HG03460 (cell line): ENCODE results near the gene RAB11FIP3.
"Not testable (repeated sequence)": the region's sequence is repeated elsewhere in the genome, so short reads cannot be mapped to it uniquely, and the experiment has no call there.

Experiments
- ATAC-seq: cut with Tn5 transposase; IDR thresholded peaks from one replicate; pipeline ENCODE4 v1.9.1; 2021; ENCODE audit not compliant: unreplicated experiment

The RAB11FIP3 gene

DNA sequence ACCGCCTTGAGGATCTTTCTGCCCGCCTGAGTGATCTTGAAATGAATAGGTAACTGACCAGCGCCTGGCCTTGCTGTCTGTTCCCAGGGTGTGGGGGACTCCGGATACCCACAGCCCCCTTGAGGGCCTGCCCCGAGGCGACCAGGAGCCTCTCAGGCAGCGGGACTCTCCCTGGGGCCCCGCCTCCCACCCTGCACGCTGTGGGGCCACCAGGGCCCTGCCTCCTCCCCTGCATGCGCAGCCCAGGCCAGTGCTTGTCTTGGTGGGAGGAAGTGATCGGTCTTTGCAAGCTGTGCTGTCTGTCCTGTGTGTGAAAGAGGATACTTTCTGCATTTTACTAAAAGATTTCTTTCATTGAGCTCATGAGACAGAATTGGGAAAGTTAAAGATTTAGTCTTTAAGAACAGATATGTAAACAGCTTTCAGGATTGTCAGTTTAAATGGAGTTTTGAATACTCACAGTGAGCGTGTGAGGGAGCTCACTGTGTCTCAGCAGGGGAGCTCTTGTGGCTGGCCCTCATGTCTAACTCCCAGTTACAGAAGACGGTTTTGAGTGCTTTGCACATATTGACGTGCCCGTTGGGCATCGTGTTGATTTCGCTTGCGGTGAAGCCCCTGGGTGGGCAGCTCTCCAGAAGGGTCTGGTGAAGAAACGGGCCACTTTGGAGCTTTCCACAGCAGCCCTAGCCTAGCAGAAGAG, 65.9 kb downstream of the RAB11FIP3 start:
- ATAC-seq, result no peak

DNA sequence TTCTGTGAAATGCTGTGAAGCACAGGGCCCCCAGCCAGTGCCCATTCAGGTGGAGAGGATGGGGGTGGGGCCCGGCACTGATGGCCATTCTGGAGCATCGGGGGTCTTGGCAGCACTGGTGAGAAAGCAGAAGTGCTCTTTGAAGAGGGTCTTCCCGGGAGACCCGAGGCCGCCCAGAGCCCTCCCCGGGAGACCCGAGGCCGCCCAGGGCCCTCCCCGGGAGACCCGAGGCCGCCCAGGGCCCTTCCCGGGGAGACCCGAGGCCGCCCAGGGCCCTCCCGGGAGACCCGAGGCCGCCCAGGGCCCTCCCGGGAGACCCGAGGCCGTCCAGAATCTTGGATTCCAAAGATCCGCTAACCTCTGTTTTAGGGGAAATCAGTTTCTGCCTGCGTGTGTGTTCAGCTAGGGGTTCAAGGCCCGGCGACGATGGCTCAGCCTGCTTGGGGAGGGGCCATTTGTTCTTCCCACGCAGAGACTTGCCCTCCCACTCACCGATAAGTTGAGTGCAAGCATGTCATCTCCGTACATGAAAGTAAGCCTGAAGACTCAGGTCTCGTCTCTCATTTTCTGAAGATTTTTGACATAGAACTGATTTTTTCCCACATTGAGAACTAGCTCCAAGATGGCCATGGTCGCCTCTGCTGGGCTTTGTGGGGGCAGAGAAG, 66.9 kb downstream of the RAB11FIP3 start:
- ATAC-seq, result no peak

DNA sequence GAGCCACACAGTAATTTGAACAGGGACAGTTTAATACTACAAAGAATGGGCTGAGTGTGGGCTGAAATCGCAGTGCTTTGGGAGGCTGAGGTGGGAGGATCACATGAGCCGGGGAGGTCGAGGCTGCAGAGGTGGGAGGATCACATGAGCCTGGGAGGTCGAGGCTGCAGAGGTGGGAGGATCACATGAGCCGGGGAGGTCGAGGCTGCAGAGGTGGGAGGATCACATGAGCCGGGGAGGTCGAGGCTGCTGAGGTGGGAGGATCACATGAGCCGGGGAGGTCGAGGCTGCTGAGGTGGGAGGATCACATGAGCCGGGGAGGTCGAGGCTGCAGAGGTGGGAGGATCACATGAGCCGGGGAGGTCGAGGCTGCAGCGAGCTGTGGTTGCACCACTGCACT, 69.2 kb downstream of the RAB11FIP3 start:
- not testable (repeated sequence) for ATAC-seq

DNA sequence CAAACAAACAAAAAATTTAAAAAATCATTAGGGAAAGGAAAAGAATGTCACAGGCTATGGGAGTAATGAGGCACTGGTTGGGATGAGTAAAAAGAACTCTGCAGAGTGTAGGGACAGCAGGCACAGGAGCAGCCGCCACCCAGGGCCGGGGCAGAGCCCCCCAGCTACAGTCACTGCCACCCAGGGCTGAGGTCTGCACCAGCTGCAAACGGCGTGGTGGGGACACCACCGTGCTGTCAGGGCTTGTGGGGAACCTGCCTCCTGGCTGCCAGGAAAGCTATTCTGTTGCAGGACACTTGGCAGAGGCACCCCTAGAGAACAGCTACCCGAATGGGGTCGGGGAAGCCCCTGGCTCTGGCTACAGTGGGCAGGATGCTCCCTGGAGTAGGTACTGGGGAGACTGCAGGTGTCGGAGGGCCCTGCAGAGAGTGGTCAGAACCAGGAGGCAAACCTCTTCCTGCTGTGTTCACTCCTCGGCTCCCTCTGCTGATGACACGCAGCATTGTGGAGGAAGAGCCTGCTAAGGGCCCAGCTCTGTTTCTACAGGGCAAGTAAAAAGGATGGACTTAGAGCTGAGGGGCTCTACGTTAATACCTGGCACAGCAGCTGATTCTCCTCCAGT, 69.8 kb downstream of the RAB11FIP3 start:
- no peak for ATAC-seq

DNA sequence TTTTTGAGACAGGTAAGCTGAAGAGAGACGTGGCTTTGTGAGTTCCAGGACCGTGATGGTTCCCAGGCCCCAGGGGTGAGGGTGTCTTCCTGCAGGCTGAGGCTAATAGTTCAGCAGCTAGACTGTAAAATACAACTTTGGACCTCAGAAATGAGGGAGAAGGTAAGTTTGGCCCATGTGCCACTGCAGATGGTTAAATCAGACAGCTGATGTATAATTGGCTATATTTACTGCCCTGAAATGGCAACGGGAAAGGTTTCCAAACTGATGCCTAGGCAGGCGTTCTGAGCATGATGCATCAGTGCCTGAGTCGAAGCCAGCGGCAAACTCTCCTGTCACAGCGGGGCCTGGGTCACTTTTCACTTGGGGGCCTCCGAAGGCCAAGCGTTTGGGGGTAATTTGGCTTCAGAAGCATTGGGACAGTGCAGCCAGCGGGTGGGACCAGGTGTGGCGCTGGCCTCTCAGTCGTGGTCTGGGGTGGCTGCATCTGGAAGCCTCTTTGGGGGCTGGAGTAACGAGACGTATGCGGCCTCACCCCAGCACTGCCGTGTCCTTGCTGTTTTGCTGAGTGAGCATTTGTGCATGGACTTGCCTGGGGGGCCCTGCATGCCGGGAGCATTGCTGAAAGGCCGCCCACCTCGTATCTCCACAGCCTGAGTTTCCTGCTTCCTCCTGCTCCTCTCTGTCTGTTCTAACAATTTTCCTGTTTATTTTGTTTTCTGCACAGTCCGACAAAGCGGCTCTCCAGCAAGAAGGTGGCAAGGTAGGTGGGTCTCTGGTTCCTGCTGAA, 70.8 kb downstream of the RAB11FIP3 start:
- no peak for ATAC-seq

DNA sequence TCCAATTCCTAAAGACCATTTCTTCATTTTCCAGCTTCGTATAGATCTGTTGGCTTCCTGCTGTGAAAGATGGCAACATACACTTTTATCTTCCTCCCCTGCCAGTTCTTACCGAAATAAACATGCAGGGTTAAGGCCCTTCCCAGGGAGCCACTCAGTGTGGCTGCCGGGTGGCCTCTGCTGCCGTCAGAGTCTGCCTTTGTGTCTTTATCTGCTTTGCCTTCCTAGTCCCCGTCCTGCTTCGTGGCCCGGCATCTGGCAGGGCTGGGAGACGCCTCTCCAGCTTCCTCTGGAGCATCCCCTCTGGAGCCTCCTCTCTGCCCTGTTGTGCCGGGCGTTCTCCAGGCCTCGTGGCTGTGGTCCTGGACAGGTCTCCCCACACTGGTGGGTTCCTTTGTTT, 71.8 kb downstream of the RAB11FIP3 start:
- no peak for ATAC-seq

DNA sequence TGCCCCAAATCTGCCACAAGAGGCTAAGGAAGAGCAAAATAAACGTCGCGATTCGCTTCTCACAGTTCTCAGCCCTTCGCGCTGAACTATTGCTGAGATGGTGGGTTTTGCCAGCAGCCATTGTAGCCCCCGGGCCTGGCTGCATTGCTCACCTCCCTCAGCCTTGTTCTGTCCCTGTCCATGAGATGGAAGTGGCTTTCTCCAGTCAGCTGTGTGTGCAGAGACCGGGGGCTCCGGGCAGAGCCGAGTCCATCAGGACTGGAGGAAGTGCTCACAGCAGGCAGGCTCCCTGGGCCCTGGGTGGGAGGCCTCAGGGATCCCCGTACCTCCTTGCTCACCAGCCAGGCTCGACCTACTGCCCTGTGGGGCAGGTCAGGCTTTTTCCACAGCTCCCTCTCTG, 74.5 kb downstream of the RAB11FIP3 start:
- no peak for ATAC-seq

DNA sequence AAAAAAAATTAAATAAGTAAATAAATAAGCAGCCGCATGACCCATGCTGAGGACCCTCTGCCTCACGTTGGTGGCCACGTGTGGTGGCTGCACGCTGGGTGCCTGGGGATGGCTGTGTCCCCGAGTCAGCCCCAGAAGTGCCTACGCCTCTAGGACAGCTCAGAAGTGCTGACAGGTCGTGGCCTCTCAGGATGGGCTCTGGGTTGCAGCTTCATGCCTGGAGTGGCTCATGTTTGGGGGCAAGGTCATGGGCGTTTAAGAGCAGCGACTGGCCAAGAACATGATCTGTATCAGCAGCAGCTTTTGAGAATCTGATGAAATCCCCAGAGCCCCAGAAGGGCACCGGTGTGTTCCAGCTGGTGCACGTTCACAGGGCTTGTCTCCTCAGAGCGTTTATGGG, 75.3 kb downstream of the RAB11FIP3 start:
- ATAC-seq, result no peak

DNA sequence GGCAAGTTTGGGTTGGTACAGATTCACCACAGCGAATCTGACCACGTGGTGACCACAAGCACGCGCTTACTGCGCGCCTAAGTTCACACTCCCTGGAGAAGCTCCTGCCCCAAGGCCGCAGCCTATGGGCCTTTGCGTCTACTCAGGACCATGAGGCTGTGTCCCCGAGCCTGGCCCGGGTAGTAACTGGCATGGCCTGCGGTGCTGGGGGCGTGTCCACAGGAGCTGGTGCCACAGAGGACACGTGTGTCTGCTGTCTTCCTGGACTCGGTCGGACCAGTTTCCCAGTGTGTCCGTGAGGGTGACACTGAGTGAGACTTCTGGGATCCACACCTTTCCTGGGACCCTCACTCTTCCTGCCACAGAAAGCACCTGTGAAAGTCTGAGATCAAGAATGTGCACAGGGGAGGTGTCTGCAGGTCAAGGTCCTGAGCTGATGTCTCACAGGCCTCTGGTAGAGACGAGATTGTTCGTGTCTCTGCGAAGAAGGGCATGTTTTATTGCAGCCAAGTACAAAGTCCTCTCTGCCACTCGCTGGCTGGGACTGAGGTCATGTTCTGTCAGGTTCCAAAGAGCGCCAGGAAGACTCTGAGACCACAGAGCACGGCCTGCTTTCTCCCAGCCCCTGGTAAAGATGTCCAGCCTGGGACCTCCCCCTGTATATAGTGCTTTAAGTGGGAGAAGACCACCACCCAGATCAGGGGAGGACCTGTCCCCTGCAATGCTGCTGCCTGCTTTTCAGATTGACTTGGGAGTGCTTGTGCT, 76.9 kb downstream of the RAB11FIP3 start:
- ATAC-seq, result no peak

DNA sequence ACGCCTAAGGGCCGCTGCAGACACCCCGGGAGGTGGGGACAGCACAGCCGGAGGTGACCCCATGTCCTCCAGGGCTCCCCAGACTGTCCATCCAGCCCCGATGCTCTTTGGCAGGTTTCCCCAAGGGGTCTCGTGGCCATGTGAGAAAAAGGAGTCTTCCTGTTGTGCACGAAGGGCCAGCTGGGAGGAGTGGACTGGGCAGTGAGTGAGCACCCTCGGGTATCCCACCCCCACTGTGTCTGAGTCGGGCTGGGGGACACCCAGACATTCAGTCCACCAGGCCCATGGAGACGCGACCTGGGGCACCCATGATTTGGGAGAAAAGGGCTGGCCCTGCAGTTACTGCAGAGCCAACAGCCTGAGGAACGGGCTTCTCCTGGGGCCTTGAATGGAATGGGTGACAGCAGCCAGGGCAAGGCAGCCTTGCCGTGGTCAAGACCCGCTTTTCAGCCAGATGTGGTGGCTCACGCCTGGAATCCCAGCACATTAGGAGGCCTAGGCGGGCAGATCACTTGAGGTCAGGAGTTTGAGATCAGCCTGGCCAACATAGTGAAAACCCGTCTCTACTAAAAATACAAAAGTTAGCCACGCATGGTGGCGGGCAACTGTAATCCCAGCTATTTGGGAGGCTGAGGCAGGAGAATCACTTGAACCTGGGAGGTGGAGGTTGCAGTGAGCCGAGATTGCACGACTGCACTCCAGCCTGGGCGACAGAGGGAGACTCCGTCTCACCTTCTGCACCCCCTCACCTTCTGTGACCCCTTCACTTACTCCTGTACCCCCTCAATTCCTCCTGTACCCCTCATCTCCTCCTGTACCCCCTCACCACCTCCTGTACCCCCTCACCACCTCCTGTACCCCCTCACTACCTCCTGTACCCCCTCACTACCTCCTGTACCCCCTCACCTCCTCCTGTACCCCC, 78.0 kb downstream of the RAB11FIP3 start:
- no peak for ATAC-seq

DNA sequence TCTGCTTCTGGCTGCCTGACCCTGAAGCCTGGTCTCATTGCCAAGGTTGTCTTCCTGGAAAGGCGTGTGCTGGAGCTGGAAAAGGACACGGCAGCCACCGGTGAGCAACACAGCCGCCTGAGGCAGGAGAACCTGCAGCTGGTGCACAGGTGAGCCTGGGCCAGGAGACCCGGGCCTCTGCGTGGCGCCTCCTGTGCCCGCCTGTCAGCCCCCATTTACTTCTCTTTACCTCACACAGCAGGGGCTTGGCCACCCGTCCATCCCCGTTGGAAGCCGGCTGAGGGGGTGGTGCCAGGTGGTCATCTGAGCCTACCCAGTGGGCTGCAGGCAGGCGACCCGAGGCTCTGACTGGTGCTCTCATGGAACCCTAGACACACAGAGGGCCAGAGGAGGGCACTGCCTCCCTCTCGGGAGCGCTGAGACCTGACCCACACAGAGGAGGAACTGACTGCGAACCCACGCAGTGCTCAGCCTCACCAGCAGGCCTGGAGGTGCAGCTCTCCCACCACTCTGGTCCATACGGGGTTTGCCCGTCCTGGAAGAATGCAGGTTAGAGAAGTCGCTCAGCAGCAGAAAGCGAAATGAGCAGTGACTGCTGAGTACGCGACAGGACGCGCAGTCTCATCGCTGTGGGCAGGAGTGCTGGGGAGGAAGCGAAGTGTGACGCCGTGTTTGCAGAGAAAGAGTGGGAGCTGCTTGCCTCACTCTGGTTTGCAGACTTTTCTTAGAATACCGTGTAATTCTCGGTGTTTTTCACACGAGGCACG, 80.2 kb downstream of the RAB11FIP3 start:
- no peak for ATAC-seq

DNA sequence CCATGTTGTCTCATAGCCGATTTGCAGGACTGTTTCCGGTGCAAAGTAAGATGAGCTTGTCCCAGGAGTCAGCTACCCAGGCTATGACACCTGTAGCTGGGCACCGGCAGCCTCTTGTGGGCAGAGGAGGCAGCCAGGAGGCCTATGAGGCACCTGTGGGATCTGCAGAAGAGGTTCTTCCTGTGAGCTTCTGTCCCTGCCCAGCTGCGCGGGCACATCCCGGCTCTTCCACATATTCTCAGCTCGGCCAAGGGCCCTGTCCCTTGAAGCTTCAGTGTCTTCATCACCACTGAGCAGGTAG, 80.7 kb downstream of the RAB11FIP3 start:
- no peak for ATAC-seq

DNA sequence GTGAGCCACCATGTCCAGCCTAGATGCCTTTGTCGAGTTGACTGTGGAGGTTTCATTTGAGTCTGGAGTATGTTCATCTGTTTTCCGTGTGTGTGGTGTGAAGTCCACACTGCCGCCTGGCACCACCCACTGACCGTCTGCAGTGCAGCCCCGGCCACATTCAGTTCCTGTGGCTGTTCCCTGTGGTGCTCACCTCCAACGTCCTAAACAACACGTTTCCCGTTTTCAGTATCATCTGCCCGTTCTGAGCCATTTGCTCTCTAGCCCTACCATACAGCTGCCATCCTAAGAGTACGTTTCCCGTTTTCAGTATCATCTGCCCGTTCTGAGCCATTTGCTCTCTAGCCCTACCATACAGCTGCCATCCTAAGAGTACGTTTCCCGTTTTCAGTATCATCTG, 82.1 kb downstream of the RAB11FIP3 start:
- not testable (repeated sequence) for ATAC-seq

DNA sequence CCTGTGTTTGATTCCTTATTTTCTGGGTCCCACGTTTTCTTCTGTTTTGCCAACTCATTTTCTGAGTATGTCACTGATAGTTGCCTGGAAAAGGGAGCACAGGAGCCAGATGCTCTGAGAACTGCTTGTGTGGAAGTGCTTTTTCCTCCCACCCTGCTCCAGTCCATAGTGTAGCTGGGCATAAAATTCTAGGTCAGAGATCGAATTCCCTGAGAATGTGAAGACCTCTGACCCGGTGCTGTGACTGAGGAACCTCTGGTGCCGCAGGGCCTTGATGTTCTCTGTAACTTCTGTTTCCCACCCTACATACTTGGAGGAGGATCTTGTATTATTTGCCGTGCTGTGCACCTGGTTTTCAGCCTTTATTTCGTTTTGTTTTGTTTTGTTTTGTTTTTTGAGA, 82.5 kb downstream of the RAB11FIP3 start:
- no peak for ATAC-seq

DNA sequence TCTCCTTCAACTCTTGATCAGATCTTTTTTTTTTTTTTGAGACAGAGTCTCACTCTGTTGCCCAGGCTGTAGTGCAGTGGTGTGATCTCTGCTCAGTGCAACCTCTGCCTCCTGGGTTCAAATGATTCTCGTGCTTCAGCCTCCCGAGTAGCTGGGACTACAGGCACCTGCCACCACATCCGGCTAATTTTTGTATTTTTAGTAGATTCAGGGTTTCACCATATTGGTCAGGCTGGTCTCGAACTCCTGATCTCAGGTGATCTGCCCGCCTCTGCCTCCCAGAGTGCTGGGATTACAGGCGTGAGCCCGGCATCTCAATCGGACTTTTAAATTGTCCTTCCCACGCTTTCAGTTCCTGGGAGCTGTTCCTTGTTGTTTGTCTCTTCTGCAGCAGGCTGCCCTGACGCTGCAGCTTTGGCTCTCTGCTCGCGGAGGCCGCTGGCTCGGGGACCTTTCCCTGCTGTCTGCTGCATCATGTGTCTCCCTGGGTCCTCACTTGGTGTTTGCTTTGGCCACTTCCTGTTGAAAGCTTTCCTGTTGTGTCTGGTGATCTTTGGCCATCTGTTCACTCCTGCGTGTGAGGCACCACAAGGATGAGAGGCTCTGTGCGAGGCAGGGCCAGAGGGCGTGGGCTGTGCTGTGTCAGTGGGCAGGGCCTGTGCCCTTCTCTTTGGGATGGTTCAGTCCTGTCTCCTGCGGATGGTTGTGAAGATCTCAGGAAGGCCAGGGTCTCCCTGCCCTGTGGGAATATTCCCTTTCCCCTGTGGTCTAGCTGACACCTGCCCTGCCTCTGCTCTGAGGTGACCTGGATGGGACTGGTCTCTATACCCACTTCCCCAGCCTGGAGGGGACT, 83.7 kb downstream of the RAB11FIP3 start:
- ATAC-seq, result no peak

DNA sequence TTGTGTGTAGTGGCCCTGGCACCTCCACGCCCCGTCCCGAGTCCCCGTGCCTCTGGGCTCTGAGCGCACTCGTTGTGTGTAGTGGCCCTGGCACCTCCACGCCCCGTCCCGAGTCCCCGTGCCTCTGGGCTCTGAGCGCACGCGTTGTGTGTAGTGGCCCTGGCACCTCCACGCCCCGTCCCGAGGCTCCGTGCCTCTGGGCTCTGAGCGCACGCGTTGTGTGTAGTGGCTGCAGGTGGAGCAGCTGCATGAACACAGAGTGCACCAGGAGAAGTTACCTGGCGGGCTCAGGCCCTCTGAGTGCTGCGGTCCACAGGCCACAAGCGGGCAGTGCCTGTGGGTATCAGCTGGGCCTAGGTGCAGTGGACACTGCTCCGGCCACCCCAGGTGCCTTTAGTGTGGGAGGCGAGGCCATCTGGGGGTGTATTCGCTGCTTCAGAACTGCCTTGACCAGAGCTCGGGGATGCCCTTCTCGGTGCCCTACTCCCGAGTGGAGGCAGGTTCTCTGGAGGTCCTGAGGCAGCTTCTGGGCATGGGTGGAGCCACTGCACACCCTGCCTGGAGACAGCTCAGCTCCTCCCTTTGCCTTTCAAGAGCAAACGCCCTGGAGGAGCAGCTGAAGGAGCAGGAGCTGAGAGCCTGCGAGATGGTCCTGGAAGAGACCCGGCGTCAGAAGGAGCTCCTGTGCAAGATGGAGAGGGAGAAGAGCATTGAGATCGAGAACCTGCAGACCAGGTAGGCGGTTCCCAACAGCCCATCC, 84.8 kb downstream of the RAB11FIP3 start:
- ATAC-seq, result no peak

DNA sequence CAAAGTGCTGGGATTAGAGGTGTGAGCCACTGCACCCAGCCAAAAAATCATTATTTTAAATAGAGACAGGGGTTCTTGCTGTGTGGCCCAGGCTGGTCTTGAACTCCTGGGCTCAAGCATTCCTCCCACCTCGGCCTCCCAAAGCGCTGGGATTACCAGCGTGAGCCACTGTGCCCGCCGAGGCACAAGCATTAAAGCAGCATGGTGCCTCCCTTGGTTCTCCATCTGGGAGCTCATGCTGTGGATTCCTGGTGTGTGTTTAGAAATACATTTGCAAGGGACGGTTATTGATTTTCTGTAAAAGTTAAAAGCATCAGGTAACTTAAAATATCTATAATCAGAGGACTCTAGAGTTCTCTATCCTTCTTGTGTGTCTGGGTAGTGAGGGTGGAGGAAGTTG, 87.4 kb downstream of the RAB11FIP3 start:
- ATAC-seq, result no peak

DNA sequence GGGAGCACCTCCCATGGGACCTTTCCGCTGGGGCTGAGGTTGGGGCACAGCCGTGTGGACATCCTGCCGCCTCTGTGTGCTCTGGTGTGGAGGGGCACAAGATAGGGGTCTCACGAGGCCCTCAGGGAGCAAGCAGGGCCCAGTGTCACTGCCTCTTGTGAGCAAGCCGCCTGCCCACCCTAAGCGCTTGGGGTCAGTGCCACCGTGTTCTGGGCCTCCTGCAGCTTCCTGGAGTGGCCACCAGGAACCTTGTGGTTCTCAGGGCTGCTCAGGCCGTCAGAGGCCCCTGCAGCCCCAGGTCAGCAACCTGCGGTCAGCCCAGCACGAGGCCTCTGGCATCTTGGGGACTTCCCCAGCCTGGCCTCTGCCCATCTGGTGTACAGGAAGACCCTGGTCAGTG, 88.5 kb downstream of the RAB11FIP3 start:
- no peak for ATAC-seq
